Mucosa of stomach (tissue), 1 donor: Measurements from ENCODE around the gene NAA60.

Source experiments
- H3K27me3 ChIP-seq: one replicate; pipeline ENCODE4 v1.7.0; 2013; ENCODE audit warnings: mild to moderate bottlenecking, low read length; ENCODE audit not compliant: control insufficient read depth, insufficient read depth
- H3K36me3 ChIP-seq: one replicate; pipeline ENCODE4 v1.7.0; 2013; ENCODE audit warnings: low read length; ENCODE audit not compliant: control insufficient read depth, insufficient read depth
- H3K4me1 ChIP-seq: one replicate; pipeline ENCODE4 v1.7.0; 2013; ENCODE audit warnings: mild to moderate bottlenecking, low read length; ENCODE audit not compliant: control insufficient read depth, insufficient read depth
- H3K4me3 ChIP-seq: one replicate; pipeline ENCODE4 v1.7.0; 2013; ENCODE audit warnings: low read length
- H3K9ac ChIP-seq: one replicate; pipeline ENCODE4 v1.7.0; 2013; ENCODE audit warnings: mild to moderate bottlenecking, low read length, moderate library complexity
- H3K9me3 ChIP-seq: one replicate; pipeline ENCODE4 v1.7.0; 2013; ENCODE audit warnings: mild to moderate bottlenecking, low read length, moderate library complexity; ENCODE audit not compliant: control insufficient read depth
- donor health status: Pancreatic carcinoma.

The NAA60 gene

GRCh38 chr16:3478242-3478925 is 34.9 kb downstream of the NAA60 start:
- Histone ChIP-seq H3K4me3 (no peak overlapping the region), H3K4me1 (peaks cover 21% of the 10 kb centered on the region), H3K36me3 (peaks cover 8% of the 10 kb centered on the region), H3K9me3 (no peaks in the 10 kb centered on the region), H3K27me3 (no peaks in the 10 kb centered on the region), H3K9ac (no peak overlapping the region)

- H3K36me3 ChIP-seq: peaks cover 8% of the 10 kb centered on the region
- H3K4me1 ChIP-seq: peaks cover 14% of the 10 kb centered on the region
- no peaks in the 10 kb centered on the region for H3K27me3 ChIP-seq
- no peak overlapping the region for H3K4me3 ChIP-seq
- H3K9me3 ChIP-seq: no peaks in the 10 kb centered on the region
- no peak overlapping the region for H3K9ac ChIP-seq
These were observed 36.3 kb downstream of the NAA60 start for GRCh38 chr16:3479654-3480216.

- Histone ChIP-seq H3K4me1 (peaks cover under 1% of the 10 kb centered on the region), H3K9me3 (no peaks in the 10 kb centered on the region), H3K4me3 (no peak overlapping the region), H3K36me3 (peaks cover 8% of the 10 kb centered on the region), H3K9ac (no peak overlapping the region), H3K27me3 (no peaks in the 10 kb centered on the region)
These were observed 37.6 kb downstream of the NAA60 start for GRCh38 chr16:3480901-3481695.

DNA sequence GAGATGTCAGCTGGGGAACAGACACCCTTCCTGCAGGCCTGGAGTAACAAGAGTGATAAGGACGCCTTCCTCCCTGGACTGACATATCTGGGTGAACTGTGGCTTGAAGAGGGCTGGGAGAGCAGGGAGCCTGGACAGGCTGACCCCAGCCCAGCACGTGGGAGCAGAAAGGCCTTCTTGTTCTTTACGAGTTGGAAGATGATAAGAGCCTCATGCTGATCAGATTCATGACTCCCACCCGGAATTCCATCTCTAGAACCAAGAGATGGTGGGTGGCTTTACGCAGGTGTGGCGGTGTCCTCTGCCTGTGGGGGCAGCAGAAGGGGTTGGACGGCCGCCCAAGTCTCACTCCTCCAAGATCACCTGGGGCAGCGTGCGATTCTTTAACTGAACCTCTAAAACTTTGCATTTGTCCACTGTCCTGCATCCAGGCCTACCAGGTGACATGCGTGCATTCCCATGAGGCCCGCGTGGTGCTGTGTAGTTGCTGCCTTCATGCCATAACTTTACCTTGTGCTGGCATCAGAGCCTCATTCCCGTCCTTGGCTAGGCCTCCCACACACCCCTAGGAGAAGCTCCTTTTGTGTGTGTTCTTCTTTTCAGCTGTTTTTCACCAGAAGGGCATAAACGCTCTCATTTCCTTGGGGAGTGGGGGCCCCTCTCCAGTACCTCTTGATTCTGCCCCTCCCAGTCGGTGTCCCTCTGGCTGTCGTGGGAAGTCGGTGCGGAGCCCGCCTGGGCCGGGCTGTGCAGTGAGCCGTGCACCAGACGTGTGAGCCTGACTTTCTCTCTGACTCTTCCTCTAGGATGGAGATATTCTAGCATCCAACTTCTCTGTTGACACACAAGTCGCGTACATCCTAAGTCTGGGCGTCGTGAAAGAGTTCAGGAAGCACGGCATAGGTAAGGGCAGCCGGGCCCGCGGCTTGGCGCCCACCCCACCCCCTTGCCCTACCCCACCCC is 38.5 kb downstream of the NAA60 start:
- Histone ChIP-seq H3K4me1 (no peaks in the 10 kb centered on the region), H3K9me3 (no peaks in the 10 kb centered on the region), H3K36me3 (peaks cover 8% of the 10 kb centered on the region), H3K4me3 (no peak overlapping the region), H3K9ac (no peak overlapping the region), H3K27me3 (no peaks in the 10 kb centered on the region)

DNA sequence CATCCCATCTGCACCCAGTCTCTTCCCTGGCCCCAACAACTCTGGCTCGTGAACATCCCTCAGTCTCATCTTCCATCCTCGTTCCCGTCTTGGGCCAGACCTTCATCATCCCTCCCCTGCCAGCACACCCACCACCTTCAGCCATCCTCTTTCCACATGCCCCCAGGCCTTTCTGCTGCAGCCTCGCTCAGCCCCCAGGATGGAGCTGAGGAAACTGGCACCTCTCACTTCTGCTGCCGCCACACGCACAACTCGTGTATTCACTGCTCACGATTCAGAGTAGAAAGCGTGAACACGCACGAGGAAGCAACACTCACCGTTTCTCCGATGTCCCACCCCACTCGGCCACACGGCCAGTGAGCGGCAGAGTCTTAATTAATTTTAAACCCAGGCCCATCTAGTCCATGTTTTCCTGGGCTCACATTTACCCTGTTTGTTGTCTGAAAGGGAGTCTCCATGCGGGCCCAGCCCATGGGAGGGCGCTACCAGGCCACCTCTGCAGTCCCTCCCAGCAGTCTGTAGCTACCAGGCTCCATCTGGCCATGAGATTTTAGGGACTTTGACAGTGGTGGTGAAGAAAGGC is 39.3 kb downstream of the NAA60 start:
- H3K27me3 ChIP-seq: no peaks in the 10 kb centered on the region
- H3K4me1 ChIP-seq: no peaks in the 10 kb centered on the region
- H3K36me3 ChIP-seq: peaks cover 8% of the 10 kb centered on the region
- no peaks in the 10 kb centered on the region for H3K9me3 ChIP-seq
- H3K9ac ChIP-seq: no peak overlapping the region
- no peak overlapping the region for H3K4me3 ChIP-seq

GRCh38 chr16:3484318-3485096 is 41.0 kb downstream of the NAA60 start:
- no peaks in the 10 kb centered on the region for H3K9me3 ChIP-seq
- H3K36me3 ChIP-seq: peaks cover 4% of the 10 kb centered on the region
- no peak overlapping the region for H3K9ac ChIP-seq
- no peaks in the 10 kb centered on the region for H3K4me1 ChIP-seq
- H3K4me3 ChIP-seq: no peak overlapping the region
- H3K27me3 ChIP-seq: no peaks in the 10 kb centered on the region

DNA sequence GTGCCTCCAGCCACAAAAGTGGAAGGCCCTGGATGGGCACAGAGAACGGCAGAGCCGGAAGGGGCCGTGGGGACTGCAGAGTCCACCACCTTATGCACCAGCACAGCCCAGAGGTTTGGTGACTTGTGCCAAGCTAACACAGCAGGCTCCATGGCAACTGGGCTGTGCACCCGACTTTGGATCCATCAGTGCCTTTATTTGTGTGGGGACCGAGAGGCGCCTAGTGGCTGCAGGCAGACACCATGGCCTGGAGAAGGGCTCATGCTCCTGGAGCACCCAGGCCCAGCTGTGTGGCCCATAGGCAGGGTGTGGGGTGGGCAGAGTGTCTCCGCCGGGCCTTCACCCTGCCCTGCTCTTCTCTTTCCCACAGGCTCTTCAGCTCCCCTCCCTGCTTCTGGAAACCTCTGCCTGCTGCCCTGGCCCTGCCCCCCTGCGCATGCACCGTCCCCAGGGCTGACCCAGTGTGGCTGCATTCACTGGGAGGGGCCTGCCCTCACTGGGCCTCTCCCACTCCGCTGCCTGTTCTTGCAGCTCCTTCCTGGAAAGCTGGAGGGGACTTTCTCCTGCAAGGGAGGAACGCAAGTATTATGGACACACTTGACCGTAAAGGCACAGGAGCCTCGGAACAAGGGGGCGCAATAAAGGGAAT is 41.7 kb downstream of the NAA60 start:
- Histone ChIP-seq H3K36me3 (no peaks in the 10 kb centered on the region), H3K4me3 (no peak overlapping the region), H3K27me3 (no peaks in the 10 kb centered on the region), H3K4me1 (no peaks in the 10 kb centered on the region), H3K9ac (no peak overlapping the region), H3K9me3 (no peaks in the 10 kb centered on the region)

GRCh38 chr16:3485821-3486505 is 42.5 kb downstream of the NAA60 start:
- Histone ChIP-seq H3K4me1 (no peaks in the 10 kb centered on the region), H3K9me3 (no peaks in the 10 kb centered on the region), H3K36me3 (no peaks in the 10 kb centered on the region), H3K4me3 (no peak overlapping the region), H3K27me3 (no peaks in the 10 kb centered on the region), H3K9ac (no peak overlapping the region)

- Histone ChIP-seq H3K9ac (no peak overlapping the region), H3K36me3 (no peaks in the 10 kb centered on the region), H3K4me1 (no peaks in the 10 kb centered on the region), H3K9me3 (no peaks in the 10 kb centered on the region), H3K27me3 (no peaks in the 10 kb centered on the region), H3K4me3 (no peak overlapping the region)
These were observed 43.2 kb downstream of the NAA60 start for GRCh38 chr16:3486506-3487215.
